DMS 273 (cell line): ENCODE data around the gene EPHA3.

Source experiments
- DNase-seq: peaks from one replicate; lab custom pipeline; 2025; ENCODE audit not compliant: unreplicated experiment; lab: John Stamatoyannopoulos, UW

EPHA3 gene

GRCh38 chr3:89223188-89223587, 115.8 kb downstream of the EPHA3 start:
- DNase-seq, result peak; percentile 18

- no peak for DNase-seq
Observed at GRCh38 chr3:89227218-89227617, 119.8 kb downstream of the EPHA3 start.

GRCh38 chr3:89227634-89228033, 120.2 kb downstream of the EPHA3 start:
- no peak for DNase-seq

- no peak for DNase-seq
Observed at GRCh38 chr3:89232155-89232554, 124.7 kb downstream of the EPHA3 start.

GRCh38 chr3:89234620-89235019, 127.2 kb downstream of the EPHA3 start:
- no peak for DNase-seq

GRCh38 chr3:89238846-89239245, 131.4 kb downstream of the EPHA3 start:
- DNase-seq, result peak; percentile 6

- DNase-seq, result no peak
Observed at GRCh38 chr3:89239774-89240173, 132.4 kb downstream of the EPHA3 start.

- DNase-seq, result no peak
Observed at GRCh38 chr3:89245612-89246011, 138.2 kb downstream of the EPHA3 start.

GRCh38 chr3:89246326-89246725, 138.9 kb downstream of the EPHA3 start:
- DNase-seq, result no peak

- peak; percentile 2 for DNase-seq
Observed at GRCh38 chr3:89250742-89251141, 143.3 kb downstream of the EPHA3 start.

- DNase-seq, result no peak
Observed at GRCh38 chr3:89252016-89252415, 144.6 kb downstream of the EPHA3 start.

GRCh38 chr3:89252860-89253259, 145.4 kb downstream of the EPHA3 start:
- DNase-seq, result peak; percentile 40

- DNase-seq, result no peak
Observed at GRCh38 chr3:89256395-89256794, 149.0 kb downstream of the EPHA3 start.

GRCh38 chr3:89256882-89257281, 149.5 kb downstream of the EPHA3 start:
- no peak for DNase-seq

- DNase-seq, result no peak
Observed at GRCh38 chr3:89260721-89261120, 153.3 kb downstream of the EPHA3 start.

- DNase-seq, result no peak
Observed at GRCh38 chr3:89261673-89262072, 154.3 kb downstream of the EPHA3 start.

- no peak for DNase-seq
Observed at GRCh38 chr3:89262309-89262929, 155.0 kb downstream of the EPHA3 start.

- no peak for DNase-seq
Observed at GRCh38 chr3:89264037-89264560, 156.7 kb downstream of the EPHA3 start.

GRCh38 chr3:89266074-89266473, 158.7 kb downstream of the EPHA3 start:
- DNase-seq, result no peak

- no peak for DNase-seq
Observed at GRCh38 chr3:89268059-89268458, 160.6 kb downstream of the EPHA3 start.

GRCh38 chr3:89270201-89270600, 162.8 kb downstream of the EPHA3 start:
- no peak for DNase-seq

- DNase-seq, result no peak
Observed at GRCh38 chr3:89275001-89275400, 167.6 kb downstream of the EPHA3 start.

- no peak for DNase-seq
Observed at GRCh38 chr3:89276116-89276515, 168.7 kb downstream of the EPHA3 start.
